IMR-90 (cell line): Measurements from ENCODE around the gene FADS2. TPM values are rescaled to one million over a fixed set of nuclear protein-coding genes. Genes with fewer than 3 reads are reported as not detected.

ENCODE experiments used
- MAFK ChIP-seq: IDR thresholded peaks from 2 replicates; pipeline ENCODE4 v1.6.1; 2012; ENCODE audit warnings: low read depth, low read length, improper control_type of control experiment
- MXI1 ChIP-seq: IDR thresholded peaks from 2 replicates; pipeline ENCODE4 v1.6.1; 2012; ENCODE audit warnings: low read depth, mild to moderate bottlenecking, low read length, moderate library complexity, borderline replicate concordance
- polyA plus RNA-seq, 3 experiments: library from polyadenylated mRNA; depleted of rRNA; stranded (reverse); fragments of >200 nt; gene quantifications; 2 replicates each; pipeline ENCODE4 v1.2.3, GENCODE V29; 2012; ENCODE audit warnings: low replicate concordance in 1 of 3
- total RNA-seq: library from RNA; depleted of rRNA; stranded (reverse); fragments of >200 nt; gene quantifications from 2 replicates; pipeline ENCODE4 v1.2.3, GENCODE V29; 2012
- TF ChIP-seq, protein P1 (sequence below): conservative IDR thresholded peaks from 2 replicates; pipeline ENCODE4 v1.5.1; 2012; ENCODE audit warnings: mild to moderate bottlenecking, low read depth, low read length, improper control_type of control experiment

FADS2 gene
- total and polyA plus RNA-seq, 2 of the 4 experiments (the other 2 are of a cell fraction) = 33.3 to 88.4 TPM

- TF ChIP-seq, protein P1, sequence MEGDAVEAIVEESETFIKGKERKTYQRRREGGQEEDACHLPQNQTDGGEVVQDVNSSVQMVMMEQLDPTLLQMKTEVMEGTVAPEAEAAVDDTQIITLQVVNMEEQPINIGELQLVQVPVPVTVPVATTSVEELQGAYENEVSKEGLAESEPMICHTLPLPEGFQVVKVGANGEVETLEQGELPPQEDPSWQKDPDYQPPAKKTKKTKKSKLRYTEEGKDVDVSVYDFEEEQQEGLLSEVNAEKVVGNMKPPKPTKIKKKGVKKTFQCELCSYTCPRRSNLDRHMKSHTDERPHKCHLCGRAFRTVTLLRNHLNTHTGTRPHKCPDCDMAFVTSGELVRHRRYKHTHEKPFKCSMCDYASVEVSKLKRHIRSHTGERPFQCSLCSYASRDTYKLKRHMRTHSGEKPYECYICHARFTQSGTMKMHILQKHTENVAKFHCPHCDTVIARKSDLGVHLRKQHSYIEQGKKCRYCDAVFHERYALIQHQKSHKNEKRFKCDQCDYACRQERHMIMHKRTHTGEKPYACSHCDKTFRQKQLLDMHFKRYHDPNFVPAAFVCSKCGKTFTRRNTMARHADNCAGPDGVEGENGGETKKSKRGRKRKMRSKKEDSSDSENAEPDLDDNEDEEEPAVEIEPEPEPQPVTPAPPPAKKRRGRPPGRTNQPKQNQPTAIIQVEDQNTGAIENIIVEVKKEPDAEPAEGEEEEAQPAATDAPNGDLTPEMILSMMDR = peak; percentile 88
- no peak for TF ChIP-seq MXI1
- TF ChIP-seq MAFK = no peak
Observed at GRCh38 chr11:61897387-61898246, 69.5 kb downstream of the FADS2 start (continued).
